Mesendoderm (in vitro differentiated cells): ENCODE measurements around the gene ERF.

Experiments
- DNase-seq: peaks from one replicate; pipeline ENCODE4 v3.0.0; 2013
- H2AK5ac ChIP-seq: 2 replicates; pipeline ENCODE4 v1.6.1; 2013; ENCODE audit warnings: low read length, inconsistent platforms
- H2BK120ac ChIP-seq: 2 replicates; pipeline ENCODE4 v1.6.1; 2013; ENCODE audit warnings: low read depth, mild to moderate bottlenecking, low read length, moderate library complexity, mixed read lengths
- H2BK15ac ChIP-seq: replicated peaks from 2 replicates; pipeline ENCODE4 v1.6.1; 2013; ENCODE audit warnings: low read depth, mild to moderate bottlenecking, moderate library complexity
- H2BK5ac ChIP-seq: 2 replicates; pipeline ENCODE4 v1.6.1; 2013; ENCODE audit warnings: low read length, inconsistent platforms
- H3K18ac ChIP-seq: 2 replicates; pipeline ENCODE4 v1.6.1; 2013; ENCODE audit warnings: mild to moderate bottlenecking, low read length, mixed read lengths
- H3K23ac ChIP-seq: one replicate; pipeline ENCODE4 v1.6.1; 2013; ENCODE audit warnings: low read length
- H3K27ac ChIP-seq: 2 replicates; pipeline ENCODE4 v1.5.1; 2013; ENCODE audit warnings: low read depth, mild to moderate bottlenecking, inconsistent platforms, low read length, moderate library complexity
- H3K27me3 ChIP-seq: 2 replicates; pipeline ENCODE4 v1.6.1; 2013; ENCODE audit warnings: low read length, control low read depth, mild to moderate bottlenecking, inconsistent platforms; ENCODE audit not compliant: insufficient read depth, poor library complexity
- H3K36me3 ChIP-seq: 2 replicates; pipeline ENCODE4 v1.6.1; 2013; ENCODE audit warnings: low read length, inconsistent platforms; ENCODE audit not compliant: control insufficient read depth, insufficient read depth
- H3K4ac ChIP-seq: one replicate; pipeline ENCODE4 v1.6.1; 2013; ENCODE audit warnings: low read depth, mild to moderate bottlenecking, low read length, moderate library complexity
- H3K4me1 ChIP-seq: 2 replicates; pipeline ENCODE4 v1.6.1; 2013; ENCODE audit warnings: low read depth, low read length, inconsistent platforms; ENCODE audit not compliant: control insufficient read depth
- H3K4me2 ChIP-seq: 2 replicates; pipeline ENCODE4 v1.6.1; 2013; ENCODE audit warnings: low read length
- H3K4me3 ChIP-seq: 2 replicates; pipeline ENCODE4 v1.5.1; 2013; ENCODE audit warnings: mild to moderate bottlenecking, low read length
- H3K56ac ChIP-seq: one replicate; pipeline ENCODE4 v1.6.1; 2013; ENCODE audit warnings: low read length
- H3K79me1 ChIP-seq: 2 replicates; pipeline ENCODE4 v1.6.1; 2013; ENCODE audit warnings: low read length, inconsistent platforms
- H3K79me2 ChIP-seq: 2 replicates; pipeline ENCODE4 v1.6.1; 2013; ENCODE audit warnings: mild to moderate bottlenecking, low read length; ENCODE audit not compliant: control insufficient read depth, insufficient read depth
- H3K9ac ChIP-seq: 2 replicates; pipeline ENCODE4 v1.6.1; 2013; ENCODE audit warnings: low read length, inconsistent platforms
- H4K5ac ChIP-seq: one replicate; pipeline ENCODE4 v1.6.1; 2013; ENCODE audit warnings: low read length
- H4K8ac ChIP-seq: one replicate; pipeline ENCODE4 v1.6.1; 2013; ENCODE audit warnings: low read depth, mild to moderate bottlenecking, control low read depth, low read length, moderate library complexity
- WGBS: extraction: QIAGEN DNeasy Blood & Tissue Kit; methylation state at CpG from one replicate; pipeline ENCODE4 v1.1.7; 2013; ENCODE audit warnings: low lambda C conversion rate, missing lambda C conversion rate; ENCODE audit not compliant: insufficient coverage; ENCODE audit errors: extremely low coverage; 5-methylcytosine and 5-hydroxymethylcytosine counted together

The ERF gene

GRCh38 chr19:42285988-42286348, 31.0 kb upstream of the ERF start:
- no peak overlapping the region for H3K9ac ChIP-seq
- H3K23ac ChIP-seq: peak overlapping the region; percentile 29
- H4K8ac ChIP-seq: no peak overlapping the region
- no peak overlapping the region for H2AK5ac ChIP-seq
- H4K5ac ChIP-seq: no peak overlapping the region
- no peak overlapping the region for H2BK5ac ChIP-seq
- H3K27me3 ChIP-seq: no peaks in the 10 kb centered on the region
- no peak overlapping the region for H2BK15ac ChIP-seq
- H3K4me3 ChIP-seq: no peak overlapping the region
- H3K56ac ChIP-seq: peak overlapping the region; percentile 10
- no peak overlapping the region for H3K4ac ChIP-seq
- H3K27ac ChIP-seq: no peak overlapping the region
- no peak overlapping the region for H3K18ac ChIP-seq
- WGBS: no CpG with 5 or more reads among the region's 6 CpGs
- H3K79me1 ChIP-seq: peaks cover 18% of the 10 kb centered on the region
- H3K36me3 ChIP-seq: peaks cover 5% of the 10 kb centered on the region
- no peak overlapping the region for H2BK120ac ChIP-seq
- no peak overlapping the region for H3K4me2 ChIP-seq
- peaks cover 13% of the 10 kb centered on the region for H3K79me2 ChIP-seq
- peaks cover 13% of the 10 kb centered on the region for H3K4me1 ChIP-seq
- DNase-seq: no peak

GRCh38 chr19:42285541-42285941, 30.6 kb upstream of the ERF start:
- no peak overlapping the region for H2BK120ac ChIP-seq
- H3K9ac ChIP-seq: peak overlapping the region; percentile 87
- no peak overlapping the region for H2AK5ac ChIP-seq
- WGBS: no CpG with 5 or more reads among the region's 5 CpGs
- no peak overlapping the region for H3K4ac ChIP-seq
- H4K5ac ChIP-seq: no peak overlapping the region
- peaks cover 13% of the 10 kb centered on the region for H3K79me2 ChIP-seq
- H2BK15ac ChIP-seq: no peak overlapping the region
- H3K18ac ChIP-seq: no peak overlapping the region
- peaks cover 13% of the 10 kb centered on the region for H3K4me1 ChIP-seq
- H3K56ac ChIP-seq: peak overlapping the region; percentile 89
- H3K23ac ChIP-seq: no peak overlapping the region
- no peaks in the 10 kb centered on the region for H3K27me3 ChIP-seq
- H3K79me1 ChIP-seq: peaks cover 18% of the 10 kb centered on the region
- H3K27ac ChIP-seq: no peak overlapping the region
- DNase-seq: no peak
- H3K36me3 ChIP-seq: peaks cover 5% of the 10 kb centered on the region
- H2BK5ac ChIP-seq: no peak overlapping the region
- H3K4me2 ChIP-seq: no peak overlapping the region
- no peak overlapping the region for H3K4me3 ChIP-seq
- no peak overlapping the region for H4K8ac ChIP-seq

GRCh38 chr19:42284591-42285341, 29.8 kb upstream of the ERF start:
- Histone ChIP-seq H4K5ac (no peak overlapping the region), H3K4me3 (peak overlapping the region; percentile 66), H3K36me3 (peaks cover 5% of the 10 kb centered on the region), H3K4me1 (peaks cover 13% of the 10 kb centered on the region), H3K27me3 (no peaks in the 10 kb centered on the region), H3K27ac (no peak overlapping the region), H3K56ac (peak overlapping the region; percentile 89), H3K23ac (peak overlapping the region; percentile 81), H3K9ac (peak overlapping the region; percentile 87), H2AK5ac (no peak overlapping the region), H3K4ac (no peak overlapping the region), H2BK5ac (no peak overlapping the region), H2BK15ac (no peak overlapping the region), H4K8ac (no peak overlapping the region), H3K79me2 (peaks cover 13% of the 10 kb centered on the region), H2BK120ac (no peak overlapping the region), H3K79me1 (peaks cover 18% of the 10 kb centered on the region), H3K4me2 (peak overlapping the region; percentile 93), H3K18ac (peak overlapping the region; percentile 24)
- no CpG with 5 or more reads among the region's 41 CpGs for WGBS
- peak; percentile 46 for DNase-seq

- Histone ChIP-seq H3K79me2 (peaks cover 13% of the 10 kb centered on the region), H3K4me1 (peaks cover 13% of the 10 kb centered on the region), H2AK5ac (no peak overlapping the region), H3K18ac (peak overlapping the region; percentile 93), H3K79me1 (peaks cover 18% of the 10 kb centered on the region), H4K8ac (peak overlapping the region; percentile 28), H3K9ac (peak overlapping the region; percentile 82), H3K4me2 (no peak overlapping the region), H3K27ac (peak overlapping the region; percentile 89), H3K4ac (peak overlapping the region; percentile 92), H3K27me3 (no peaks in the 10 kb centered on the region), H2BK15ac (no peak overlapping the region), H2BK5ac (no peak overlapping the region), H3K4me3 (peak overlapping the region; percentile 42), H3K36me3 (peaks cover 4% of the 10 kb centered on the region), H4K5ac (no peak overlapping the region), H2BK120ac (no peak overlapping the region), H3K23ac (no peak overlapping the region), H3K56ac (peak overlapping the region; percentile 85)
- peak; percentile 70 for DNase-seq
- WGBS: no CpG with 5 or more reads among the region's 76 CpGs
These were observed 29.2 kb upstream of the ERF start for GRCh38 chr19:42284066-42284501.

- H2BK120ac ChIP-seq: no peak overlapping the region
- H3K4ac ChIP-seq: no peak overlapping the region
- no peaks in the 10 kb centered on the region for H3K27me3 ChIP-seq
- peak overlapping the region; percentile 94 for H3K4me2 ChIP-seq
- H3K36me3 ChIP-seq: no peaks in the 10 kb centered on the region
- H4K8ac ChIP-seq: no peak overlapping the region
- no peak overlapping the region for H2BK15ac ChIP-seq
- H3K56ac ChIP-seq: peak overlapping the region; percentile 88
- no CpG with 5 or more reads among the region's 74 CpGs for WGBS
- peak overlapping the region; percentile 93 for H3K18ac ChIP-seq
- peak overlapping the region; percentile 87 for H3K9ac ChIP-seq
- H2BK5ac ChIP-seq: peak overlapping the region; percentile 6
- H4K5ac ChIP-seq: no peak overlapping the region
- peaks cover 13% of the 10 kb centered on the region for H3K4me1 ChIP-seq
- peak; percentile 96 for DNase-seq
- H3K23ac ChIP-seq: peak overlapping the region; percentile 85
- peaks cover 13% of the 10 kb centered on the region for H3K79me2 ChIP-seq
- peak overlapping the region; percentile 4 for H3K27ac ChIP-seq
- peak overlapping the region; percentile 6 for H2AK5ac ChIP-seq
- H3K4me3 ChIP-seq: peak overlapping the region; percentile 41
- H3K79me1 ChIP-seq: peaks cover 18% of the 10 kb centered on the region
These were observed 28.5 kb upstream of the ERF start for GRCh38 chr19:42283188-42284065.
